HL-60 (cell line): ENCODE data around the gene ANAPC10.

ENCODE experiments used
- POLR2AphosphoS5 ChIP-seq: IDR thresholded peaks from 2 replicates; pipeline ENCODE4 v1.6.1; 2012; ENCODE audit warnings: low read depth
- TF ChIP-seq, protein P1 (sequence below): IDR thresholded peaks from one replicate; pipeline ENCODE4 v1.5.1; 2011; ENCODE audit warnings: low read length, control low read depth, inconsistent platforms; ENCODE audit not compliant: insufficient read depth
- TF ChIP-seq, protein P2 (sequence below): IDR thresholded peaks from 2 replicates; pipeline ENCODE4 v1.6.1; 2012; ENCODE audit warnings: low read depth; ENCODE audit not compliant: insufficient replicate concordance

DNA sequence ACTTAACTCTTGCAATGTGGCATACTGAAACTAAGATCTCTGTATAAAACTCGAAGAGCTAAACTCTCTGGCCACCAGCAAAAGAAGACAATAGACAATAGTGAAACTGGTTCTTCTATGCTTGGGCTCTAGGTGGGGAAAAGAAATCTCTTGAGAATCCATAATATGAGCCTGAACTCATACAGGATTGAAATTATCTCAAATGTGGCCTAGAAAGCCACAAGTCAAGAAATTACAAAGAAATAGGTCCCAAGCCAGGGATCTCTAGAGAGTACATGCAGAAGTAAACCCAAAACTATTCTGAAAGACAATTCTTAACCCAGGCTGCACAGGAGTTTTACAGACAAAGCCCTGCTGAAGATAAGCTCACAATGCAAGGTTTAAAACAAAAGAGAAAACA is 127.4 kb downstream of the ANAPC10 start:
- TF ChIP-seq, protein P1, sequence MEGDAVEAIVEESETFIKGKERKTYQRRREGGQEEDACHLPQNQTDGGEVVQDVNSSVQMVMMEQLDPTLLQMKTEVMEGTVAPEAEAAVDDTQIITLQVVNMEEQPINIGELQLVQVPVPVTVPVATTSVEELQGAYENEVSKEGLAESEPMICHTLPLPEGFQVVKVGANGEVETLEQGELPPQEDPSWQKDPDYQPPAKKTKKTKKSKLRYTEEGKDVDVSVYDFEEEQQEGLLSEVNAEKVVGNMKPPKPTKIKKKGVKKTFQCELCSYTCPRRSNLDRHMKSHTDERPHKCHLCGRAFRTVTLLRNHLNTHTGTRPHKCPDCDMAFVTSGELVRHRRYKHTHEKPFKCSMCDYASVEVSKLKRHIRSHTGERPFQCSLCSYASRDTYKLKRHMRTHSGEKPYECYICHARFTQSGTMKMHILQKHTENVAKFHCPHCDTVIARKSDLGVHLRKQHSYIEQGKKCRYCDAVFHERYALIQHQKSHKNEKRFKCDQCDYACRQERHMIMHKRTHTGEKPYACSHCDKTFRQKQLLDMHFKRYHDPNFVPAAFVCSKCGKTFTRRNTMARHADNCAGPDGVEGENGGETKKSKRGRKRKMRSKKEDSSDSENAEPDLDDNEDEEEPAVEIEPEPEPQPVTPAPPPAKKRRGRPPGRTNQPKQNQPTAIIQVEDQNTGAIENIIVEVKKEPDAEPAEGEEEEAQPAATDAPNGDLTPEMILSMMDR, result no peak
- TF ChIP-seq POLR2AphosphoS5, result no peak
- TF ChIP-seq, protein P2, sequence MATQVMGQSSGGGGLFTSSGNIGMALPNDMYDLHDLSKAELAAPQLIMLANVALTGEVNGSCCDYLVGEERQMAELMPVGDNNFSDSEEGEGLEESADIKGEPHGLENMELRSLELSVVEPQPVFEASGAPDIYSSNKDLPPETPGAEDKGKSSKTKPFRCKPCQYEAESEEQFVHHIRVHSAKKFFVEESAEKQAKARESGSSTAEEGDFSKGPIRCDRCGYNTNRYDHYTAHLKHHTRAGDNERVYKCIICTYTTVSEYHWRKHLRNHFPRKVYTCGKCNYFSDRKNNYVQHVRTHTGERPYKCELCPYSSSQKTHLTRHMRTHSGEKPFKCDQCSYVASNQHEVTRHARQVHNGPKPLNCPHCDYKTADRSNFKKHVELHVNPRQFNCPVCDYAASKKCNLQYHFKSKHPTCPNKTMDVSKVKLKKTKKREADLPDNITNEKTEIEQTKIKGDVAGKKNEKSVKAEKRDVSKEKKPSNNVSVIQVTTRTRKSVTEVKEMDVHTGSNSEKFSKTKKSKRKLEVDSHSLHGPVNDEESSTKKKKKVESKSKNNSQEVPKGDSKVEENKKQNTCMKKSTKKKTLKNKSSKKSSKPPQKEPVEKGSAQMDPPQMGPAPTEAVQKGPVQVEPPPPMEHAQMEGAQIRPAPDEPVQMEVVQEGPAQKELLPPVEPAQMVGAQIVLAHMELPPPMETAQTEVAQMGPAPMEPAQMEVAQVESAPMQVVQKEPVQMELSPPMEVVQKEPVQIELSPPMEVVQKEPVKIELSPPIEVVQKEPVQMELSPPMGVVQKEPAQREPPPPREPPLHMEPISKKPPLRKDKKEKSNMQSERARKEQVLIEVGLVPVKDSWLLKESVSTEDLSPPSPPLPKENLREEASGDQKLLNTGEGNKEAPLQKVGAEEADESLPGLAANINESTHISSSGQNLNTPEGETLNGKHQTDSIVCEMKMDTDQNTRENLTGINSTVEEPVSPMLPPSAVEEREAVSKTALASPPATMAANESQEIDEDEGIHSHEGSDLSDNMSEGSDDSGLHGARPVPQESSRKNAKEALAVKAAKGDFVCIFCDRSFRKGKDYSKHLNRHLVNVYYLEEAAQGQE, result no peak
